HCT116 (cell line): ENCODE results near the gene DIPK1B. TPM values are rescaled to one million over a fixed set of nuclear protein-coding genes. Genes with fewer than 3 reads are reported as not detected.

Source experiments
- ATAC-seq: fragments of 200-7000 bp; cut with Tn5 transposase; 2 replicates; pipeline ENCODE4 v1.9.1; 2020; ENCODE audit warnings: mild to moderate bottlenecking, moderate library complexity
- BruUV-seq: library from RNA; stranded (reverse); fragments of 400-500 nt; replicated peaks from 2 replicates; lab custom pipeline; 2021; lab: Mats Ljungman, UMichigan
- CTCF ChIA-PET: fragments of 300-600 bp; sonication (Branson Sonifier 250); formaldehyde crosslinking; loops from one replicate; lab custom pipeline; 2021; ENCODE audit warnings: antibody characterized with exemption; lab: Charles Lee
- POLR2A ChIA-PET: fragments of 300-600, 350-600 bp; sonication (Branson Sonifier 250); formaldehyde crosslinking; loops from one replicate; lab custom pipeline; 2021; ENCODE audit warnings: antibody characterized with exemption; lab: Charles Lee
- RAD21 ChIA-PET, 2 experiments: fragments of 300-600 bp; sonication (Branson Sonifier 250); formaldehyde crosslinking; loops; one replicate each; lab custom pipeline; 2023; ENCODE audit warnings: low total read pairs in 2 of 2; ENCODE audit not compliant: uncharacterized antibody in 2 of 2, unreplicated experiment in 2 of 2, low non-redundant PET in 1 of 2; lab: Charles Lee
- DNase-seq: peaks from one replicate; pipeline ENCODE4 v3.0.0-alpha.2; 2010; ENCODE audit warnings: low read depth, low spot score
- H2AFZ ChIP-seq: fragments of 200-600 bp; shearing (Covaris generic), sonication (generic); 2 replicates; pipeline ENCODE4 v1.6.1; 2017; ENCODE audit warnings: low read depth, mixed run types, mixed read lengths, antibody characterized with exemption, low read length; ENCODE audit not compliant: poor library complexity, severe bottlenecking
- H3K27ac ChIP-seq: 2 replicates; pipeline ENCODE4 v1.5.1; 2012; ENCODE audit warnings: low read depth, low read length
- H3K27me3 ChIP-seq: fragments of 200-600 bp; sonication (generic); 2 replicates; pipeline ENCODE4 v1.6.1; 2016; ENCODE audit warnings: mixed run types, low read length, mixed read lengths; ENCODE audit not compliant: insufficient read depth
- H3K36me3 ChIP-seq, 2 experiments: fragments of 200-500 bp in 1 of 2; fragments of 200-600 bp in 1 of 2; sonication (Bioruptor generic) in 1 of 2; sonication (generic) in 1 of 2; 2 replicates each; pipeline versions ENCODE4 v1.5.1 to v1.6.1; 2014 to 2016; ENCODE audit warnings: low read length in 2 of 2, inconsistent platforms in 1 of 2, mixed read lengths in 1 of 2, mixed run types in 1 of 2; ENCODE audit not compliant: insufficient read depth in 2 of 2, control insufficient read depth in 1 of 2
- H3K4me1 ChIP-seq, 2 experiments: fragments of 200-600 bp in 1 of 2; sonication (generic) in 1 of 2; 2 replicates each; pipeline versions ENCODE4 v1.5.1 to v1.6.1; 2012 to 2017; ENCODE audit warnings: low read length in 2 of 2, inconsistent platforms in 1 of 2, mild to moderate bottlenecking in 1 of 2, mixed read lengths in 1 of 2, mixed run types in 1 of 2, moderate library complexity in 1 of 2; ENCODE audit not compliant: insufficient read depth in 2 of 2, control insufficient read depth in 1 of 2
- H3K4me2 ChIP-seq: fragments of 200-600 bp; sonication (generic); 2 replicates; pipeline ENCODE4 v1.6.1; 2017; ENCODE audit warnings: mixed run types, low read length, mixed read lengths
- H3K4me3 ChIP-seq, 2 experiments: fragments of 200-600 bp in 1 of 2; sonication (generic) in 1 of 2; replicated peaks in 1 of 2; 2 replicates each; pipeline ENCODE4 v1.5.1; 2011 to 2016; ENCODE audit warnings: low read length in 2 of 2, control low read depth in 1 of 2, low read depth in 1 of 2, mild to moderate bottlenecking in 1 of 2, mixed read lengths in 1 of 2, mixed run types in 1 of 2
- H3K79me2 ChIP-seq: fragments of 200-600 bp; sonication (generic); 2 replicates; pipeline ENCODE4 v1.6.1; 2017; ENCODE audit warnings: mild to moderate bottlenecking, mixed run types, low read length, moderate library complexity, mixed read lengths; ENCODE audit not compliant: insufficient read depth
- H3K9ac ChIP-seq: fragments of 200-600 bp; sonication (generic); 2 replicates; pipeline ENCODE4 v1.6.1; 2016; ENCODE audit warnings: low read length, mixed read lengths
- H3K9me2 ChIP-seq: fragments of 200-600 bp; sonication (generic), shearing (Covaris generic); 2 replicates; pipeline ENCODE4 v1.6.1; 2017; ENCODE audit warnings: mixed run types, mild to moderate bottlenecking, moderate library complexity; ENCODE audit not compliant: insufficient read depth
- H3K9me3 ChIP-seq, 2 experiments: fragments of 200-500 bp in 1 of 2; fragments of 200-600 bp in 1 of 2; sonication (Bioruptor generic) in 1 of 2; sonication (generic) in 1 of 2; 2 replicates each; pipeline ENCODE4 v1.6.1; 2014 to 2017; ENCODE audit warnings: low read length in 2 of 2, mixed read lengths in 2 of 2, inconsistent platforms in 1 of 2, low read depth in 1 of 2, mild to moderate bottlenecking in 1 of 2, mixed run types in 1 of 2, moderate library complexity in 1 of 2; ENCODE audit not compliant: control insufficient read depth in 1 of 2, insufficient read depth in 1 of 2
- H4K20me1 ChIP-seq: fragments of 200-600 bp; sonication (generic), shearing (Covaris generic); 2 replicates; pipeline ENCODE4 v1.6.1; 2017; ENCODE audit warnings: mixed run types, mild to moderate bottlenecking, moderate library complexity; ENCODE audit not compliant: insufficient read depth
- CBX3 ChIP-seq: IDR thresholded peaks from 2 replicates; pipeline ENCODE4 v1.6.1; 2012; ENCODE audit warnings: low read depth
- CEBPB ChIP-seq: IDR thresholded peaks from 2 replicates; pipeline ENCODE4 v1.6.1; 2012; ENCODE audit warnings: low read depth
- EGR1 ChIP-seq: IDR thresholded peaks from 2 replicates; pipeline ENCODE4 v1.6.1; 2012; ENCODE audit warnings: low read depth
- EZH2 ChIP-seq: fragments of 200-600 bp; sonication (generic); IDR thresholded peaks from 2 replicates; pipeline ENCODE4 v1.6.1; 2017; ENCODE audit warnings: antibody characterized with exemption, mixed run types
- JUND ChIP-seq: IDR thresholded peaks from 2 replicates; pipeline ENCODE4 v1.6.1; 2012
- POLR2A ChIP-seq: IDR thresholded peaks from 2 replicates; pipeline ENCODE4 v1.7.0; 2011; ENCODE audit warnings: borderline replicate concordance; ENCODE audit not compliant: insufficient read depth, insufficient read length; ENCODE audit errors: extremely low read depth
- RAD21 ChIP-seq: IDR thresholded peaks from 2 replicates; pipeline ENCODE4 v1.6.1; 2012; ENCODE audit warnings: low read depth, mild to moderate bottlenecking
- YY1 ChIP-seq: IDR thresholded peaks from 2 replicates; pipeline ENCODE4 v1.6.1; 2011; ENCODE audit warnings: low read length, low read depth, moderate library complexity, mild to moderate bottlenecking; ENCODE audit not compliant: insufficient replicate concordance; ENCODE audit errors: extremely low read depth
- ZFX ChIP-seq: fragments of 450-650 bp; IDR thresholded peaks from 2 replicates; pipeline ENCODE4 v1.6.1; 2017
- ZNF274 ChIP-seq: fragments of 200-500 bp; sonication (Bioruptor generic); IDR thresholded peaks from 2 replicates; pipeline ENCODE4 v1.6.1; 2014; ENCODE audit warnings: mild to moderate bottlenecking, low read depth, low read length, inconsistent platforms
- intact Hi-C: fragments of 100-400 bp; cut with micrococcal nuclease; formaldehyde crosslinking; loops from 2 replicates; pipeline ENCODE4 v1.10.0; 2022
- total RNA-seq: library from RNA; stranded (reverse); gene quantifications from one replicate; pipeline ENCODE4 v1.2.1, GENCODE V29; 2021; ENCODE audit not compliant: unreplicated experiment
- TF ChIP-seq, protein P1 (sequence below), 3 experiments: fragments of 200-600 bp in 1 of 3; sonication (generic) in 1 of 3; IDR thresholded peaks in 2 of 3; conservative IDR thresholded peaks in 1 of 3; 2 replicates each; pipeline ENCODE4 v1.5.1; 2012 to 2017; ENCODE audit warnings: low read depth in 2 of 3, low read length in 2 of 3, antibody characterized with exemption in 1 of 3, borderline replicate concordance in 1 of 3, control low read depth in 1 of 3, mild to moderate bottlenecking in 1 of 3, mixed read lengths in 1 of 3, mixed run types in 1 of 3, moderate library complexity in 1 of 3; ENCODE audit not compliant: insufficient read depth in 1 of 3
- TF ChIP-seq, protein P2 (sequence below): IDR thresholded peaks from 2 replicates; pipeline ENCODE4 v1.6.1; 2012

DIPK1B gene
- total RNA-seq, 1 experiment from 2014 or later, result 15.6 TPM

DNA sequence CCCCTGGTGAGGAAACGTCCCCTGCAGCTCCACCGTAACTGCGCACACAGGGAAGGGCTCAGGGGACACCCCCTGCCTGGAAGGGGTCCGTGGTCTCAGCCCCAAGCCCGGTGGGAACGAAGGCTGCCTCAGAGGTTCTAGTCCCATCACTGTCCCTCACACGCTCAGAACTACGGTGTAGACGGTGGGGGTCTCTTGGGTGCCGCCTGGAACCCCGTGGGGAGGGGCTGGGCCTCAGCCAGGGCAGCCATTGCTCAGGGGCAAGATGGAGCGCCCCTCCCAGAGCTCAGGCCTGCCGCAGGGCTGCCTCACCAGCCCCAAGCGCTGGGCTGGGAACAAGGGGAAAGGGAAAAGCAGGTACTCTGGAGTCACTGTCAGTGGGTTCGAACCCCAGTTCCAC lies 28.0 kb upstream of the DIPK1B start (continued):
- TF ChIP-seq, protein P1, sequence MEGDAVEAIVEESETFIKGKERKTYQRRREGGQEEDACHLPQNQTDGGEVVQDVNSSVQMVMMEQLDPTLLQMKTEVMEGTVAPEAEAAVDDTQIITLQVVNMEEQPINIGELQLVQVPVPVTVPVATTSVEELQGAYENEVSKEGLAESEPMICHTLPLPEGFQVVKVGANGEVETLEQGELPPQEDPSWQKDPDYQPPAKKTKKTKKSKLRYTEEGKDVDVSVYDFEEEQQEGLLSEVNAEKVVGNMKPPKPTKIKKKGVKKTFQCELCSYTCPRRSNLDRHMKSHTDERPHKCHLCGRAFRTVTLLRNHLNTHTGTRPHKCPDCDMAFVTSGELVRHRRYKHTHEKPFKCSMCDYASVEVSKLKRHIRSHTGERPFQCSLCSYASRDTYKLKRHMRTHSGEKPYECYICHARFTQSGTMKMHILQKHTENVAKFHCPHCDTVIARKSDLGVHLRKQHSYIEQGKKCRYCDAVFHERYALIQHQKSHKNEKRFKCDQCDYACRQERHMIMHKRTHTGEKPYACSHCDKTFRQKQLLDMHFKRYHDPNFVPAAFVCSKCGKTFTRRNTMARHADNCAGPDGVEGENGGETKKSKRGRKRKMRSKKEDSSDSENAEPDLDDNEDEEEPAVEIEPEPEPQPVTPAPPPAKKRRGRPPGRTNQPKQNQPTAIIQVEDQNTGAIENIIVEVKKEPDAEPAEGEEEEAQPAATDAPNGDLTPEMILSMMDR (IDR thresholded peaks at IDR 0.05 in 2 of 3, conservative IDR thresholded peaks at IDR 0.05 in 1 of 3; ENCODE audit: borderline replicate concordance in 1 of 3, insufficient read depth in 1 of 3, low read depth in 2 of 3, low read length in 2 of 3), result no peak
- TF ChIP-seq CEBPB (no peak), EZH2 (no peak)

DNA sequence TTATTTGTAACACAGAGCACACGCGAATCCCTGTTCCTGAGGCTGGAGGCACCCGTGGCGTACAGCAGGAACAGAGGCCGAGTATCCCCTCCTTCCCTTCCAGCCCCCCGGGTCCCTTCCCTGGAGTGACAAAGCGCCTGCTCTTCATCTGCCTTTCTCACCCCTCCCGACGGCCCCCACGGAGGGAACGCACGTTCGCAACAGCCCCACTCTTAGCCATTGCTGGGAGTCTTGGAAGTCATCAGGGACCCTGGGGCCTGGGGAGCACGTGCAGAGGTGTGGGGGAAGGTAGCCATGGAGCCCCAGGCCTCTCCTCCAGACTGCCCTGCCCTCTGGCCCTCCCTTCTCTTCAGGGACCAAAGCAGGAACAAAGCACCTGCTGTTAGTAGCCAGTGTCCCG lies 27.6 kb upstream of the DIPK1B start:
- H3K36me3 ChIP-seq, result no peaks in the 10 kb centered on the region
- H4K20me1 ChIP-seq, result no peaks in the 10 kb centered on the region
- no peak for ATAC-seq
- H3K4me2 ChIP-seq, result no peak overlapping the region
- no peaks in the 10 kb centered on the region for H3K27me3 ChIP-seq
- no peak overlapping the region for H3K4me3 ChIP-seq
- peaks cover 43% of the 10 kb centered on the region for H3K79me2 ChIP-seq
- intact Hi-C loops, result no loop called here
- H3K27ac ChIP-seq, result peak overlapping the region; percentile 86; the same call in 1 of the 2 replicates
- ChIA-PET CTCF (no interaction called here), POLR2A (no interaction called here), RAD21 (no interaction called here)
- H3K9me3 ChIP-seq, result no peaks in the 10 kb centered on the region
- TF ChIP-seq RAD21 (no peak), EZH2 (no peak), POLR2A (no peak), CBX3 (no peak), ZFX (no peak), YY1 (no peak), JUND (no peak), EGR1 (no peak), ZNF274 (no peak)
- TF ChIP-seq, protein P2, sequence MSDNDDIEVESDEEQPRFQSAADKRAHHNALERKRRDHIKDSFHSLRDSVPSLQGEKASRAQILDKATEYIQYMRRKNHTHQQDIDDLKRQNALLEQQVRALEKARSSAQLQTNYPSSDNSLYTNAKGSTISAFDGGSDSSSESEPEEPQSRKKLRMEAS, result no peak
- BruUV-seq, result no TSS peak
- H3K4me1 ChIP-seq, result peaks cover 19 to 28% of the 10 kb centered on the region in 2 experiments
- no peak overlapping the region for H3K9ac ChIP-seq
- no peak overlapping the region for H2AFZ ChIP-seq
- no peaks in the 10 kb centered on the region for H3K9me2 ChIP-seq
- no peak for DNase-seq
